CD4-positive, alpha-beta T cell treated with Interleukin-4 for 1 hour (primary cell): ENCODE data around the gene RRP15.

Source experiments
- DNase-seq, 2 donors: peaks; one replicate each; pipeline ENCODE4 v3.0.0-alpha.2; 2020 to 2022

The RRP15 gene

GRCh38 chr1:218284917-218285635 is at the start of gene RRP15:
RRP15 (plus strand) TSS chr1:218285293; CDS start chr1:218285317, 24 bp downstream.
- DNase-seq: peak; percentile 85 to 88

GRCh38 chr1:218242171-218242570 is 42.9 kb upstream of the RRP15 start:
- no peak for DNase-seq

- DNase-seq: no peak
These were observed 37.8 kb upstream of the RRP15 start for GRCh38 chr1:218247339-218247738.

- DNase-seq: no peak
These were observed 35.6 kb upstream of the RRP15 start for GRCh38 chr1:218249338-218250140.

- DNase-seq: no peak
These were observed 34.6 kb upstream of the RRP15 start for GRCh38 chr1:218250492-218250891.

- no peak for DNase-seq
These were observed 30.7 kb upstream of the RRP15 start for GRCh38 chr1:218254296-218254946.

- DNase-seq: no peak
These were observed 30.0 kb upstream of the RRP15 start for GRCh38 chr1:218255090-218255489.

GRCh38 chr1:218257371-218257770 is 27.7 kb upstream of the RRP15 start:
- DNase-seq: no peak

GRCh38 chr1:218257971-218258370 is 27.1 kb upstream of the RRP15 start:
- no peak for DNase-seq

GRCh38 chr1:218259339-218259738 is 25.8 kb upstream of the RRP15 start:
- no peak for DNase-seq

GRCh38 chr1:218259800-218260199 is 25.3 kb upstream of the RRP15 start:
- DNase-seq: no peak

- DNase-seq: no peak
These were observed 22.8 kb upstream of the RRP15 start for GRCh38 chr1:218262259-218262658.

- no peak for DNase-seq
These were observed 18.7 kb upstream of the RRP15 start for GRCh38 chr1:218266356-218266755.

- DNase-seq: no peak
These were observed 12.7 kb upstream of the RRP15 start for GRCh38 chr1:218272366-218272765.

- no peak for DNase-seq
These were observed 11.2 kb upstream of the RRP15 start for GRCh38 chr1:218273762-218274479.

GRCh38 chr1:218274511-218274910 is 10.6 kb upstream of the RRP15 start:
- no peak for DNase-seq

- DNase-seq: no peak
These were observed 9.3 kb upstream of the RRP15 start for GRCh38 chr1:218275823-218276222.

GRCh38 chr1:218281285-218281684 is 3.8 kb upstream of the RRP15 start:
- DNase-seq: no peak

- DNase-seq: peak in 1 of 2 donors; percentile 12
These were observed 646 bp upstream of the RRP15 start for GRCh38 chr1:218284377-218284916.

GRCh38 chr1:218292515-218292914 is 7.4 kb downstream of the RRP15 start:
- DNase-seq: no peak

GRCh38 chr1:218294546-218294945 is 9.5 kb downstream of the RRP15 start:
- no peak for DNase-seq

- no peak for DNase-seq
These were observed 11.1 kb downstream of the RRP15 start for GRCh38 chr1:218296162-218296561.

- DNase-seq: no peak
These were observed 12.4 kb downstream of the RRP15 start for GRCh38 chr1:218297461-218297860.
